ENCODE data around the gene LBH. TPM values are rescaled to one million over a fixed set of nuclear protein-coding genes. Genes with fewer than 3 reads are reported as not detected.

Gene LBH
- polyA plus RNA-seq, 1 donor, result 32.6 TPM

- Histone ChIP-seq H3K27ac (ENCODE audit: low read length) (no peak overlapping the region), H3K27me3 (ENCODE audit: control insufficient read depth, insufficient read depth, low read length) (peaks cover 53% of the 10 kb centered on the region), H3K4me3 (ENCODE audit: low read length) (no peak overlapping the region), H3K4me1 (ENCODE audit: control insufficient read depth, insufficient read depth, low read length) (peaks cover 16% of the 10 kb centered on the region), H3K9me3 (ENCODE audit: control insufficient read depth, low read depth, low read length) (no peaks in the 10 kb centered on the region), H3K36me3 (ENCODE audit: control insufficient read depth, insufficient read depth, low read length) (peaks cover 19% of the 10 kb centered on the region)
- no CpG with 5 or more reads among the region's 12 CpGs for WGBS (ENCODE audit: insufficient coverage, low lambda C conversion rate)
- peak; percentile 38 to 59 for DNase-seq
Observed at GRCh38 chr2:30234180-30234971, 3.0 kb downstream of the LBH start.

GRCh38 chr2:30235008-30235655 lies 3.8 kb downstream of the LBH start:
- Histone ChIP-seq H3K9me3 (ENCODE audit: control insufficient read depth, low read depth, low read length) (no peaks in the 10 kb centered on the region), H3K27ac (ENCODE audit: low read length) (no peak overlapping the region), H3K4me1 (ENCODE audit: control insufficient read depth, insufficient read depth, low read length) (peaks cover 16% of the 10 kb centered on the region), H3K4me3 (ENCODE audit: low read length) (no peak overlapping the region), H3K36me3 (ENCODE audit: control insufficient read depth, insufficient read depth, low read length) (peaks cover 19% of the 10 kb centered on the region), H3K27me3 (ENCODE audit: control insufficient read depth, insufficient read depth, low read length) (peaks cover 49% of the 10 kb centered on the region)
- no peak for DNase-seq
- WGBS (ENCODE audit: insufficient coverage, low lambda C conversion rate), result no CpG with 5 or more reads among the region's 6 CpGs

- no CpG with 5 or more reads among the region's 4 CpGs for WGBS (ENCODE audit: insufficient coverage, low lambda C conversion rate)
- Histone ChIP-seq H3K4me3 (ENCODE audit: low read length) (no peak overlapping the region), H3K27me3 (ENCODE audit: control insufficient read depth, insufficient read depth, low read length) (peaks cover 40% of the 10 kb centered on the region), H3K27ac (ENCODE audit: low read length) (no peak overlapping the region), H3K36me3 (ENCODE audit: control insufficient read depth, insufficient read depth, low read length) (peaks cover 19% of the 10 kb centered on the region), H3K9me3 (ENCODE audit: control insufficient read depth, low read depth, low read length) (no peaks in the 10 kb centered on the region), H3K4me1 (ENCODE audit: control insufficient read depth, insufficient read depth, low read length) (peaks cover 12% of the 10 kb centered on the region)
- DNase-seq, result no peak
Observed at GRCh38 chr2:30235859-30236535, 4.7 kb downstream of the LBH start.

- H3K27ac ChIP-seq (ENCODE audit: low read length), result no peak overlapping the region
- WGBS (ENCODE audit: insufficient coverage, low lambda C conversion rate), result no CpG with 5 or more reads among the region's 8 CpGs
- DNase-seq, result no peak
- peaks cover 36% of the 10 kb centered on the region for H3K27me3 ChIP-seq (ENCODE audit: control insufficient read depth, insufficient read depth, low read length)
- H3K36me3 ChIP-seq (ENCODE audit: control insufficient read depth, insufficient read depth, low read length), result peaks cover 19% of the 10 kb centered on the region
- H3K9me3 ChIP-seq (ENCODE audit: control insufficient read depth, low read depth, low read length), result no peaks in the 10 kb centered on the region
- H3K4me3 ChIP-seq (ENCODE audit: low read length), result no peak overlapping the region
- peaks cover 12% of the 10 kb centered on the region for H3K4me1 ChIP-seq (ENCODE audit: control insufficient read depth, insufficient read depth, low read length)
Observed at GRCh38 chr2:30236591-30237238, 5.4 kb downstream of the LBH start.

- peaks cover 19% of the 10 kb centered on the region for H3K36me3 ChIP-seq (ENCODE audit: control insufficient read depth, insufficient read depth, low read length)
- no peak overlapping the region for H3K4me3 ChIP-seq (ENCODE audit: low read length)
- H3K27me3 ChIP-seq (ENCODE audit: control insufficient read depth, insufficient read depth, low read length), result peaks cover 29% of the 10 kb centered on the region
- H3K4me1 ChIP-seq (ENCODE audit: control insufficient read depth, insufficient read depth, low read length), result peaks cover 12% of the 10 kb centered on the region
- 100% methylated on average over 2 of the region's 8 CpGs for WGBS (ENCODE audit: insufficient coverage, low lambda C conversion rate)
- H3K27ac ChIP-seq (ENCODE audit: low read length), result no peak overlapping the region
- H3K9me3 ChIP-seq (ENCODE audit: control insufficient read depth, low read depth, low read length), result no peaks in the 10 kb centered on the region
- DNase-seq, result no peak
Observed at GRCh38 chr2:30237239-30237965, 6.1 kb downstream of the LBH start.

GRCh38 chr2:30237966-30238800 lies 6.8 kb downstream of the LBH start:
- DNase-seq, result no peak
- H3K36me3 ChIP-seq (ENCODE audit: control insufficient read depth, insufficient read depth, low read length), result peaks cover 19% of the 10 kb centered on the region
- no CpG with 5 or more reads among the region's 13 CpGs for WGBS (ENCODE audit: insufficient coverage, low lambda C conversion rate)
- no peak overlapping the region for H3K4me3 ChIP-seq (ENCODE audit: low read length)
- H3K27ac ChIP-seq (ENCODE audit: low read length), result no peak overlapping the region
- no peaks in the 10 kb centered on the region for H3K9me3 ChIP-seq (ENCODE audit: control insufficient read depth, low read depth, low read length)
- H3K27me3 ChIP-seq (ENCODE audit: control insufficient read depth, insufficient read depth, low read length), result peaks cover 22% of the 10 kb centered on the region
- H3K4me1 ChIP-seq (ENCODE audit: control insufficient read depth, insufficient read depth, low read length), result peaks cover 12% of the 10 kb centered on the region

GRCh38 chr2:30239308-30239985 lies 8.1 kb downstream of the LBH start:
- Histone ChIP-seq H3K36me3 (ENCODE audit: control insufficient read depth, insufficient read depth, low read length) (peaks cover 19% of the 10 kb centered on the region), H3K4me1 (ENCODE audit: control insufficient read depth, insufficient read depth, low read length) (peaks cover 6% of the 10 kb centered on the region), H3K4me3 (ENCODE audit: low read length) (no peak overlapping the region), H3K27me3 (ENCODE audit: control insufficient read depth, insufficient read depth, low read length) (peaks cover 9% of the 10 kb centered on the region), H3K9me3 (ENCODE audit: control insufficient read depth, low read depth, low read length) (no peaks in the 10 kb centered on the region), H3K27ac (ENCODE audit: low read length) (no peak overlapping the region)
- peak; percentile 65 to 76 for DNase-seq
- WGBS (ENCODE audit: insufficient coverage, low lambda C conversion rate), result no CpG with 5 or more reads among the region's 11 CpGs

GRCh38 chr2:30239986-30240752 lies 8.8 kb downstream of the LBH start:
- H3K4me3 ChIP-seq (ENCODE audit: low read length), result no peak overlapping the region
- WGBS (ENCODE audit: insufficient coverage, low lambda C conversion rate), result no CpG with 5 or more reads among the region's 12 CpGs
- peaks cover 19% of the 10 kb centered on the region for H3K36me3 ChIP-seq (ENCODE audit: control insufficient read depth, insufficient read depth, low read length)
- no peak for DNase-seq
- H3K27ac ChIP-seq (ENCODE audit: low read length), result no peak overlapping the region
- no peaks in the 10 kb centered on the region for H3K9me3 ChIP-seq (ENCODE audit: control insufficient read depth, low read depth, low read length)
- peaks cover 2% of the 10 kb centered on the region for H3K27me3 ChIP-seq (ENCODE audit: control insufficient read depth, insufficient read depth, low read length)
- no peaks in the 10 kb centered on the region for H3K4me1 ChIP-seq (ENCODE audit: control insufficient read depth, insufficient read depth, low read length)
